SK-N-SH treated with all-trans-retinoic acid at 6 μM for 48 hours (cell line): Measurements from ENCODE around the gene ZNF462.

Source experiments
- ARNTL ChIP-seq: fragments of 450-650 bp; formaldehyde crosslinking; IDR thresholded peaks from 2 replicates; pipeline ENCODE4 v1.5.0; 2020; ENCODE audit warnings: low read depth, mild to moderate bottlenecking, moderate library complexity, borderline replicate concordance
- CSDC2 ChIP-seq: fragments of 250-450 bp; sonication (Bioruptor Pico); IDR thresholded peaks from 2 replicates; pipeline ENCODE4 v1.5.0; 2020; ENCODE audit warnings: mild to moderate bottlenecking, moderate library complexity
- GLIS3 ChIP-seq: fragments of 250-450 bp; sonication (Bioruptor Pico); IDR thresholded peaks from 2 replicates; pipeline ENCODE4 v1.5.0; 2020; ENCODE audit warnings: mild to moderate bottlenecking, moderate library complexity
- TCF4 ChIP-seq: fragments of 250-450 bp; sonication (Bioruptor Pico); IDR thresholded peaks from 2 replicates; pipeline ENCODE4 v1.8.0; 2021; ENCODE audit warnings: mild to moderate bottlenecking, moderate library complexity, borderline replicate concordance
- ZC3H10 ChIP-seq: fragments of 250-450 bp; sonication (Bioruptor Pico); IDR thresholded peaks from 2 replicates; pipeline ENCODE4 v1.5.1; 2021; ENCODE audit warnings: mild to moderate bottlenecking, moderate library complexity
- ZFP30 ChIP-seq: fragments of 450-650 bp; formaldehyde crosslinking; IDR thresholded peaks from 2 replicates; pipeline ENCODE4 v1.5.0; 2022; ENCODE audit warnings: mild to moderate bottlenecking, moderate library complexity
- ZNF565 ChIP-seq: fragments of 450-650 bp; formaldehyde crosslinking; conservative IDR thresholded peaks from 2 replicates; pipeline ENCODE4 v1.5.0; 2020; ENCODE audit warnings: low read depth, mild to moderate bottlenecking, moderate library complexity
- ZNF70 ChIP-seq: fragments of 450-650 bp; formaldehyde crosslinking; IDR thresholded peaks from 2 replicates; pipeline ENCODE4 v1.5.0; 2020; ENCODE audit warnings: mild to moderate bottlenecking, moderate library complexity
- ZNF8 ChIP-seq: fragments of 450-650 bp; formaldehyde crosslinking; IDR thresholded peaks from 2 replicates; pipeline ENCODE4 v1.5.0; 2020; ENCODE audit warnings: mild to moderate bottlenecking, moderate library complexity
- TF ChIP-seq, protein P1 (sequence below): fragments of 250-450 bp; sonication (Bioruptor Pico); IDR thresholded peaks from 2 replicates; pipeline ENCODE4 v1.5.0; 2020; ENCODE audit warnings: mild to moderate bottlenecking, moderate library complexity
- TF ChIP-seq, protein P2 (sequence below): fragments of 250-450 bp; sonication (Bioruptor Pico); IDR thresholded peaks from 2 replicates; pipeline ENCODE4 v1.8.0; 2020; ENCODE audit warnings: mild to moderate bottlenecking, moderate library complexity, borderline replicate concordance
- TF ChIP-seq, protein P3 (sequence below): fragments of 250-450 bp; sonication (Bioruptor Pico); IDR thresholded peaks from 2 replicates; pipeline ENCODE4 v1.5.1; 2021; ENCODE audit warnings: mild to moderate bottlenecking, moderate library complexity
- TF ChIP-seq, protein P4 (sequence below): fragments of 250-450 bp; sonication (Bioruptor Pico); IDR thresholded peaks from 2 replicates; pipeline ENCODE4 v1.5.1; 2020; ENCODE audit warnings: low read depth, mild to moderate bottlenecking, moderate library complexity

DNA sequence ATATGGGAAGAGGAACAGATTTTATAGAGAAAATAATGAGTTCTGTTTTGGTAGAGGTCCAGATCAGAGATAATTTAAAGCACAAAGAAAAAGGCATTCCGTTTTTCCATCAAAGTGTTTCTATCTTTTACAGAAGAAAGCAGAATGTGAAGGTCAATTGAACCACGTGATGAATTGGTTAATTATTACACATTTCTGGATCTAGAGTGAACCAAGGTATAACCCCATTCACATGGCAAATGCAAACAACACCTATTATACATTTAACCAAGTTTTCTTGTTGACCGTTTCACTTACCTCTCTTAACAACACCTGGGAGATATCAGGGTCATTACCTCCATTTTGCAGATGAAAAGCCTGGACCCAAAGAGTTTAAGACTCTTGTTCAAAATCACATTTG is 34.9 kb upstream of the ZNF462 start:
- TF ChIP-seq, protein P1, sequence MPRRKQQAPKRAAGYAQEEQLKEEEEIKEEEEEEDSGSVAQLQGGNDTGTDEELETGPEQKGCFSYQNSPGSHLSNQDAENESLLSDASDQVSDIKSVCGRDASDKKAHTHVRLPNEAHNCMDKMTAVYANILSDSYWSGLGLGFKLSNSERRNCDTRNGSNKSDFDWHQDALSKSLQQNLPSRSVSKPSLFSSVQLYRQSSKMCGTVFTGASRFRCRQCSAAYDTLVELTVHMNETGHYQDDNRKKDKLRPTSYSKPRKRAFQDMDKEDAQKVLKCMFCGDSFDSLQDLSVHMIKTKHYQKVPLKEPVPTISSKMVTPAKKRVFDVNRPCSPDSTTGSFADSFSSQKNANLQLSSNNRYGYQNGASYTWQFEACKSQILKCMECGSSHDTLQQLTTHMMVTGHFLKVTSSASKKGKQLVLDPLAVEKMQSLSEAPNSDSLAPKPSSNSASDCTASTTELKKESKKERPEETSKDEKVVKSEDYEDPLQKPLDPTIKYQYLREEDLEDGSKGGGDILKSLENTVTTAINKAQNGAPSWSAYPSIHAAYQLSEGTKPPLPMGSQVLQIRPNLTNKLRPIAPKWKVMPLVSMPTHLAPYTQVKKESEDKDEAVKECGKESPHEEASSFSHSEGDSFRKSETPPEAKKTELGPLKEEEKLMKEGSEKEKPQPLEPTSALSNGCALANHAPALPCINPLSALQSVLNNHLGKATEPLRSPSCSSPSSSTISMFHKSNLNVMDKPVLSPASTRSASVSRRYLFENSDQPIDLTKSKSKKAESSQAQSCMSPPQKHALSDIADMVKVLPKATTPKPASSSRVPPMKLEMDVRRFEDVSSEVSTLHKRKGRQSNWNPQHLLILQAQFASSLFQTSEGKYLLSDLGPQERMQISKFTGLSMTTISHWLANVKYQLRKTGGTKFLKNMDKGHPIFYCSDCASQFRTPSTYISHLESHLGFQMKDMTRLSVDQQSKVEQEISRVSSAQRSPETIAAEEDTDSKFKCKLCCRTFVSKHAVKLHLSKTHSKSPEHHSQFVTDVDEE (CRISPR knock-in tag): no peak
- TF ChIP-seq ZNF565 (no peak), ZFP30 (no peak), ZNF70 (CRISPR knock-in tag) (no peak), ZC3H10 (CRISPR knock-in tag) (no peak), TCF4 (CRISPR knock-in tag) (no peak), ZNF8 (CRISPR knock-in tag) (no peak), CSDC2 (CRISPR knock-in tag) (no peak), ARNTL (no peak), GLIS3 (CRISPR knock-in tag) (no peak)
- TF ChIP-seq, protein P2, sequence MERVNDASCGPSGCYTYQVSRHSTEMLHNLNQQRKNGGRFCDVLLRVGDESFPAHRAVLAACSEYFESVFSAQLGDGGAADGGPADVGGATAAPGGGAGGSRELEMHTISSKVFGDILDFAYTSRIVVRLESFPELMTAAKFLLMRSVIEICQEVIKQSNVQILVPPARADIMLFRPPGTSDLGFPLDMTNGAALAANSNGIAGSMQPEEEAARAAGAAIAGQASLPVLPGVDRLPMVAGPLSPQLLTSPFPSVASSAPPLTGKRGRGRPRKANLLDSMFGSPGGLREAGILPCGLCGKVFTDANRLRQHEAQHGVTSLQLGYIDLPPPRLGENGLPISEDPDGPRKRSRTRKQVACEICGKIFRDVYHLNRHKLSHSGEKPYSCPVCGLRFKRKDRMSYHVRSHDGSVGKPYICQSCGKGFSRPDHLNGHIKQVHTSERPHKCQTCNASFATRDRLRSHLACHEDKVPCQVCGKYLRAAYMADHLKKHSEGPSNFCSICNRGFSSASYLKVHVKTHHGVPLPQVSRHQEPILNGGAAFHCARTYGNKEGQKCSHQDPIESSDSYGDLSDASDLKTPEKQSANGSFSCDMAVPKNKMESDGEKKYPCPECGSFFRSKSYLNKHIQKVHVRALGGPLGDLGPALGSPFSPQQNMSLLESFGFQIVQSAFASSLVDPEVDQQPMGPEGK: no peak
- TF ChIP-seq, protein P3, sequence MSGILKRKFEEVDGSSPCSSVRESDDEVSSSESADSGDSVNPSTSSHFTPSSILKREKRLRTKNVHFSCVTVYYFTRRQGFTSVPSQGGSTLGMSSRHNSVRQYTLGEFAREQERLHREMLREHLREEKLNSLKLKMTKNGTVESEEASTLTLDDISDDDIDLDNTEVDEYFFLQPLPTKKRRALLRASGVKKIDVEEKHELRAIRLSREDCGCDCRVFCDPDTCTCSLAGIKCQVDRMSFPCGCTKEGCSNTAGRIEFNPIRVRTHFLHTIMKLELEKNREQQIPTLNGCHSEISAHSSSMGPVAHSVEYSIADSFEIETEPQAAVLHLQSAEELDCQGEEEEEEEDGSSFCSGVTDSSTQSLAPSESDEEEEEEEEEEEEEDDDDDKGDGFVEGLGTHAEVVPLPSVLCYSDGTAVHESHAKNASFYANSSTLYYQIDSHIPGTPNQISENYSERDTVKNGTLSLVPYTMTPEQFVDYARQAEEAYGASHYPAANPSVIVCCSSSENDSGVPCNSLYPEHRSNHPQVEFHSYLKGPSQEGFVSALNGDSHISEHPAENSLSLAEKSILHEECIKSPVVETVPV (CRISPR knock-in tag): no peak
- TF ChIP-seq, protein P4, sequence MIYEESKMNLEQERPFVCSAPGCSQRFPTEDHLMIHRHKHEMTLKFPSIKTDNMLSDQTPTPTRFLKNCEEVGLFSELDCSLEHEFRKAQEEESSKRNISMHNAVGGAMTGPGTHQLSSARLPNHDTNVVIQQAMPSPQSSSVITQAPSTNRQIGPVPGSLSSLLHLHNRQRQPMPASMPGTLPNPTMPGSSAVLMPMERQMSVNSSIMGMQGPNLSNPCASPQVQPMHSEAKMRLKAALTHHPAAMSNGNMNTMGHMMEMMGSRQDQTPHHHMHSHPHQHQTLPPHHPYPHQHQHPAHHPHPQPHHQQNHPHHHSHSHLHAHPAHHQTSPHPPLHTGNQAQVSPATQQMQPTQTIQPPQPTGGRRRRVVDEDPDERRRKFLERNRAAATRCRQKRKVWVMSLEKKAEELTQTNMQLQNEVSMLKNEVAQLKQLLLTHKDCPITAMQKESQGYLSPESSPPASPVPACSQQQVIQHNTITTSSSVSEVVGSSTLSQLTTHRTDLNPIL (CRISPR knock-in tag): no peak
